RWPE2 (cell line): ENCODE data around the gene IRF2.

Source experiments
- ATAC-seq: fragments of 200-7000 bp; cut with Tn5 transposase; 3 replicates; pipeline ENCODE4 v1.9.1; 2021; ENCODE audit warnings: low read depth
- DNase-seq: peaks from one replicate; pipeline ENCODE4 v3.0.0-alpha.2; 2020; ENCODE audit warnings: low spot score
- H3K27ac ChIP-seq: fragments of 450-650 bp; 2 replicates; pipeline ENCODE4 v1.5.1; 2017; ENCODE audit warnings: mild to moderate bottlenecking; ENCODE audit not compliant: poor library complexity, severe bottlenecking
- H3K27me3 ChIP-seq: fragments of 250-450 bp; sonication (Bioruptor Pico); 2 replicates; pipeline ENCODE4 v1.5.1; 2021; ENCODE audit warnings: mild to moderate bottlenecking, moderate library complexity; ENCODE audit not compliant: insufficient read depth, poor library complexity, severe bottlenecking
- H3K36me3 ChIP-seq: fragments of 250-450 bp; sonication (Bioruptor Pico); 2 replicates; pipeline ENCODE4 v1.5.1; 2020; ENCODE audit warnings: low read depth, mild to moderate bottlenecking, moderate library complexity
- H3K4me1 ChIP-seq: fragments of 250-450 bp; sonication (Bioruptor Pico); 2 replicates; pipeline ENCODE4 v1.5.1; 2021; ENCODE audit warnings: mild to moderate bottlenecking, moderate library complexity; ENCODE audit not compliant: insufficient read depth, poor library complexity, severe bottlenecking
- H3K4me3 ChIP-seq: fragments of 250-450 bp; sonication (Bioruptor Pico); 2 replicates; pipeline ENCODE4 v1.5.1; 2021; ENCODE audit warnings: mild to moderate bottlenecking, moderate library complexity; ENCODE audit not compliant: severe bottlenecking
- H3K9me3 ChIP-seq: fragments of 250-450 bp; sonication (Bioruptor Pico); 2 replicates; pipeline ENCODE4 v1.5.1; 2021; ENCODE audit warnings: mild to moderate bottlenecking, moderate library complexity; ENCODE audit not compliant: severe bottlenecking
- TF ChIP-seq, protein P1 (sequence below): fragments of 450-650 bp; IDR thresholded peaks from one replicate; pipeline ENCODE4 v1.5.1; 2017; ENCODE audit warnings: mild to moderate bottlenecking, moderate library complexity; ENCODE audit not compliant: poor library complexity, severe bottlenecking

The IRF2 gene

DNA sequence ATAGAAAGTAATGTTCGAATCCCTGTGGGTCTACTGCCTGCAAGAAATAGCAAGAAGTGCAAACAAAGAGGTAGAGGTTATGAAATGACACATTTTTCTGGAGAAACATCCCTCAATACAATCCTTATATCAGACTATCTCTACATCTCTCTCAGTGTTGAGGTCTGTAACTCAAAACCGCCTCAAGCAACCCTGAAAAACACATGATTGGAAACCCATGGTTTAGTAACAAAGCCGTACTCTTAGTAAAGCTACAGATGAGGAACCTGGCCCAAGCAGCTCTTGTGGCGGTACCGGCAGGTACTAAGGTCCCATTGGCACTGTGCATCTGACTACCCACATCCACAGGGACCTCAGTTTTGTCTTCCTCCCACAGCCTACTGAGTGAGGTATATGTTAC, 53.9 kb downstream of the IRF2 start:
- TF ChIP-seq, protein P1, sequence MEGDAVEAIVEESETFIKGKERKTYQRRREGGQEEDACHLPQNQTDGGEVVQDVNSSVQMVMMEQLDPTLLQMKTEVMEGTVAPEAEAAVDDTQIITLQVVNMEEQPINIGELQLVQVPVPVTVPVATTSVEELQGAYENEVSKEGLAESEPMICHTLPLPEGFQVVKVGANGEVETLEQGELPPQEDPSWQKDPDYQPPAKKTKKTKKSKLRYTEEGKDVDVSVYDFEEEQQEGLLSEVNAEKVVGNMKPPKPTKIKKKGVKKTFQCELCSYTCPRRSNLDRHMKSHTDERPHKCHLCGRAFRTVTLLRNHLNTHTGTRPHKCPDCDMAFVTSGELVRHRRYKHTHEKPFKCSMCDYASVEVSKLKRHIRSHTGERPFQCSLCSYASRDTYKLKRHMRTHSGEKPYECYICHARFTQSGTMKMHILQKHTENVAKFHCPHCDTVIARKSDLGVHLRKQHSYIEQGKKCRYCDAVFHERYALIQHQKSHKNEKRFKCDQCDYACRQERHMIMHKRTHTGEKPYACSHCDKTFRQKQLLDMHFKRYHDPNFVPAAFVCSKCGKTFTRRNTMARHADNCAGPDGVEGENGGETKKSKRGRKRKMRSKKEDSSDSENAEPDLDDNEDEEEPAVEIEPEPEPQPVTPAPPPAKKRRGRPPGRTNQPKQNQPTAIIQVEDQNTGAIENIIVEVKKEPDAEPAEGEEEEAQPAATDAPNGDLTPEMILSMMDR = no peak
- peaks cover 52% of the 10 kb centered on the region for H3K36me3 ChIP-seq
- H3K4me1 ChIP-seq = peaks cover 26% of the 10 kb centered on the region
- no peaks in the 10 kb centered on the region for H3K9me3 ChIP-seq
- DNase-seq (no peak), ATAC-seq (no peak)
- H3K27ac ChIP-seq = no peak overlapping the region
- H3K27me3 ChIP-seq = no peaks in the 10 kb centered on the region
- H3K4me3 ChIP-seq = no peak overlapping the region

DNA sequence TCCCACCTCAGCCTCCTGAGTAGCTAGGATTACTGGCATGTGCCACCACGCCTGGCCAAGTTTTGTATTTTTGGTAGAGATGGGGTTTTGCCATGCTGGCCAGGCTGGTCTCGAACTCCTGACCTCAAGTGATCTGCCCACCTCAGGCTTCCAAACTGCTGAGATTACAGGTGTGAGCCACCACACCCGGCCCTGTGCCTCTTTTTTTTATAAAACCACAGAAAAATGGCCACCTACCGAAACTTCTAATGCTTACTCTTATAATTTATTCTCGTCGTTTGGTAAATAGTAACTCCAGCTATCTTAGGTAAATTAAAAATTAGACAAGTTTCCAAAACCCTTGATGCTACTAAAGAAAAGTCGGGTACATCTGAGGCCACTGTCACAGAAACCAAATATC, 54.4 kb downstream of the IRF2 start:
- H3K4me3 ChIP-seq = no peak overlapping the region
- peaks cover 50% of the 10 kb centered on the region for H3K36me3 ChIP-seq
- H3K4me1 ChIP-seq = peaks cover 30% of the 10 kb centered on the region

DNA sequence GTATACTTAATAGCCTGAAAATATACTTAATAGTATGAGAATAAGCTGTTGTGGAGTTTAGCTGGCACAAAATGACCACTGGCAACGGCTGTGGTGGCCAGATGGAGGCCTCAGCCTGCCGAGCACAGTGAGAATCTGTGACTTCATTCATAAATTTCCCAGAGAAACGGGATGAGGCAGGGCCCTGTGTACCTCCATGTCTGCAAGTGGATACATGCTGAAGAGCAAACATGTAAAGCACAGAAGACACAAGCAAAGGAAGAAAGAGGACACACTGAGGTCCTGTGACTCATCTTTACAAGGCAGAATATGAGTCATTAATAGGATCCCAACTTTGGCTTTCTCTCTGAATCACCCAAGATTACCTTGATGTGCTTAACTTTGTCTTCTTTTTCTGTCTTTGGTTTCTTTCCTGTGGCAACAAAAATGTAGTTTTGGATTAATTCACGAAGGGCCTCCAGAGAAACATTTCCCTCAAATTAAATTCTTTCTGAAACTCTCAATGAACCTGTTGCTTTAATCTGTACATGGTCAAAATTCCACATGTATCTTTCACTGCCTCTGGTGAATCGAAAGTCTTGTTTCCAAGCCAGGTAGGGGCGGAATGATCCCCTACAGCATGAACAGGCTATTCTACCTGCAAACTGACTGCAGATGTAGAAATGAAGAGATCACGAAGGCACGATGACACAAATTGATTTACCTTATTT, 56.4 kb downstream of the IRF2 start:
- Histone ChIP-seq H3K27ac (peak overlapping the region; percentile 89), H3K4me3 (no peak overlapping the region), H3K4me1 (peaks cover 36% of the 10 kb centered on the region), H3K36me3 (peaks cover 42% of the 10 kb centered on the region), H3K9me3 (no peaks in the 10 kb centered on the region), H3K27me3 (no peaks in the 10 kb centered on the region)
- ATAC-seq = peak; percentile 97
- TF ChIP-seq, protein P1 = peak; percentile 49
- DNase-seq = peak; percentile 77

More for the DNA sequence above, 54.4 kb downstream of the IRF2 start:
- no peak overlapping the region for H3K27ac ChIP-seq
- no peaks in the 10 kb centered on the region for H3K27me3 ChIP-seq
- H3K9me3 ChIP-seq = no peaks in the 10 kb centered on the region
- ATAC-seq (no peak), DNase-seq (no peak)
- TF ChIP-seq, protein P1 = no peak

- Histone ChIP-seq H3K27me3 (no peaks in the 10 kb centered on the region), H3K4me1 (peaks cover 36% of the 10 kb centered on the region), H3K36me3 (peaks cover 34% of the 10 kb centered on the region), H3K9me3 (no peaks in the 10 kb centered on the region), H3K4me3 (peak overlapping the region; percentile 12), H3K27ac (peak overlapping the region; percentile 89)
- DNase-seq (no peak), ATAC-seq (peak; percentile 4)
- TF ChIP-seq, protein P1 = no peak
Measured at GRCh38 chr4:184416913-184417734, 57.2 kb downstream of the IRF2 start.
